ENCODE results near the gene AGBL1. TPM values are rescaled to one million over a fixed set of nuclear protein-coding genes. Genes with fewer than 3 reads are reported as not detected.

AGBL1 gene
- total and polyA plus RNA-seq, 2 experiments from 2014 or later = 0.03 TPM; not detected in 1

- H3F3A ChIP-seq (replicated peaks; ENCODE audit: low read depth) = no peaks in the 10 kb centered on the region
- Mint-ChIP-seq H3K4me3 (no peak overlapping the region), H3K36me3 (ENCODE audit: low read depth) (no peaks in the 10 kb centered on the region), H3K27me3 (ENCODE audit: insufficient read depth, low read depth, poor library complexity) (no peaks in the 10 kb centered on the region), H3K27ac (no peak overlapping the region), H3K4me1 (no peaks in the 10 kb centered on the region), H3K9me3 (peaks cover 2% of the 10 kb centered on the region; the same call in 2 of the 3 replicates)
- no peaks in the 10 kb centered on the region for H3K27me3 ChIP-seq (ENCODE audit: insufficient read depth)
- no peak overlapping the region for H2AFZ ChIP-seq
- no peak overlapping the region for H3K4me2 ChIP-seq
- H4K20me1 ChIP-seq (replicated peaks; ENCODE audit: insufficient read depth) = no peaks in the 10 kb centered on the region
- H3K4me1 ChIP-seq (ENCODE audit: insufficient read depth) = no peaks in the 10 kb centered on the region
- TF ChIP-seq EZH2 (IDR thresholded peaks at IDR 0.05; ENCODE audit: low read depth, unreplicated experiment) (no peak), ZNF331 (CRISPR knock-in tag; IDR thresholded peaks at IDR 0.05; ENCODE audit: low read depth) (no peak), REST (IDR thresholded peaks at IDR 0.05; ENCODE audit: unreplicated experiment) (no peak), JUNB (IDR thresholded peaks at IDR 0.05; ENCODE audit: unreplicated experiment) (no peak)
- no peak for ATAC-seq
- peak; percentile 8 for DNase-seq (ENCODE audit: low spot score)
- H3K9me2 ChIP-seq (ENCODE audit: insufficient read depth) = 0 out of 2 replicates have a peak, but pooled peaks cover 4% of the 10 kb centered on the region
- no peaks in the 10 kb centered on the region for H3K36me3 ChIP-seq (ENCODE audit: insufficient read depth)
- H3K4me3 ChIP-seq = no peak overlapping the region
- no peak overlapping the region for H3K27ac ChIP-seq (ENCODE audit: low read depth)
- no peaks in the 10 kb centered on the region for H3K79me2 ChIP-seq (replicated peaks; ENCODE audit: insufficient read depth)
Measured at GRCh38 chr15:87032295-87032694, 952.6 kb downstream of the AGBL1 start.

- Histone ChIP-seq H3K27me3 (ENCODE audit: insufficient read depth) (no peaks in the 10 kb centered on the region), H3K4me1 (ENCODE audit: insufficient read depth) (no peaks in the 10 kb centered on the region), H3K4me3 (no peak overlapping the region), H3K36me3 (ENCODE audit: insufficient read depth) (no peaks in the 10 kb centered on the region), H4K20me1 (replicated peaks; ENCODE audit: insufficient read depth) (no peaks in the 10 kb centered on the region), H3K79me2 (replicated peaks; ENCODE audit: insufficient read depth) (no peaks in the 10 kb centered on the region), H3F3A (replicated peaks; ENCODE audit: low read depth) (no peaks in the 10 kb centered on the region), H3K27ac (ENCODE audit: low read depth) (no peak overlapping the region), H2AFZ (no peak overlapping the region), H3K4me2 (no peak overlapping the region), H3K9me2 (ENCODE audit: insufficient read depth) (0 out of 2 replicates have a peak, but pooled peaks cover 4% of the 10 kb centered on the region)
- Mint-ChIP-seq H3K27me3 (ENCODE audit: insufficient read depth, low read depth, poor library complexity) (no peaks in the 10 kb centered on the region), H3K9me3 (no peaks in the 10 kb centered on the region; the same call in 2 of the 3 replicates), H3K4me3 (no peak overlapping the region), H3K36me3 (ENCODE audit: low read depth) (no peaks in the 10 kb centered on the region), H3K4me1 (0 out of 3 replicates have a peak, but pooled peaks cover 1% of the 10 kb centered on the region), H3K27ac (no peak overlapping the region)
- ATAC-seq (no peak), DNase-seq (ENCODE audit: low spot score) (no peak)
- TF ChIP-seq CTCF (conservative IDR thresholded peaks at IDR 0.05; ENCODE audit: low read depth in 2 of 2) (peak; percentile 41 to 48), ETS1 (IDR thresholded peaks at IDR 0.05) (no peak)
Measured at GRCh38 chr15:87033056-87033455, 953.4 kb downstream of the AGBL1 start.

All from GM23338 (cell line).